Hepatocyte (in vitro differentiated cells): ENCODE data around the gene TMEM131L. TPM values are rescaled to one million over a fixed set of nuclear protein-coding genes. Genes with fewer than 3 reads are reported as not detected.

Source experiments
- DNase-seq: peaks from one replicate; pipeline ENCODE4 v3.0.0-alpha.2; 2016; ENCODE audit warnings: low spot score
- H2AFZ ChIP-seq: fragments of 200-600 bp; sonication (generic); 2 replicates; pipeline ENCODE4 v1.6.0; 2016; ENCODE audit warnings: antibody characterized with exemption, mild to moderate bottlenecking
- H3K27ac ChIP-seq: fragments of 200-600 bp; sonication (generic); 2 replicates; pipeline ENCODE4 v1.5.1; 2016; ENCODE audit warnings: mild to moderate bottlenecking
- H3K27me3 ChIP-seq: fragments of 200-600 bp; sonication (generic); 2 replicates; pipeline ENCODE4 v1.6.1; 2016
- H3K36me3 ChIP-seq: fragments of 200-600 bp; sonication (generic); replicated peaks from 2 replicates; pipeline ENCODE4 v1.5.1; 2016; ENCODE audit warnings: low read depth; ENCODE audit not compliant: insufficient read depth
- H3K4me1 ChIP-seq: fragments of 200-600 bp; sonication (generic); 2 replicates; pipeline ENCODE4 v1.5.1; 2016; ENCODE audit warnings: mild to moderate bottlenecking, moderate library complexity; ENCODE audit not compliant: insufficient read depth
- H3K4me2 ChIP-seq: fragments of 200-600 bp; sonication (generic); 2 replicates; pipeline ENCODE4 v1.6.0; 2016
- H3K4me3 ChIP-seq: fragments of 200-600 bp; sonication (generic); 2 replicates; pipeline ENCODE4 v1.5.1; 2016; ENCODE audit warnings: mild to moderate bottlenecking
- H3K79me2 ChIP-seq: fragments of 200-600 bp; sonication (generic); 2 replicates; pipeline ENCODE4 v1.6.0; 2017; ENCODE audit warnings: mild to moderate bottlenecking
- H3K9me2 ChIP-seq: fragments of 200-600 bp; sonication (generic); replicated peaks from 2 replicates; pipeline ENCODE4 v1.6.0; 2017; ENCODE audit warnings: mild to moderate bottlenecking; ENCODE audit not compliant: insufficient read depth
- H3K9me3 ChIP-seq: fragments of 200-600 bp; sonication (generic); 2 replicates; pipeline ENCODE4 v1.5.1; 2016; ENCODE audit warnings: low read depth, mild to moderate bottlenecking
- H4K20me1 ChIP-seq: fragments of 200-600 bp; sonication (generic); 2 replicates; pipeline ENCODE4 v1.6.0; 2016; ENCODE audit warnings: mild to moderate bottlenecking; ENCODE audit not compliant: insufficient read depth, poor library complexity, severe bottlenecking
- CTCF ChIP-seq: fragments of 200-600 bp; sonication (generic); IDR thresholded peaks from 2 replicates; pipeline ENCODE4 v1.5.1; 2016; ENCODE audit warnings: antibody characterized with exemption, mild to moderate bottlenecking; ENCODE audit not compliant: poor library complexity
- EZH2 ChIP-seq: fragments of 200-600 bp; sonication (generic); IDR thresholded peaks from 2 replicates; pipeline ENCODE4 v1.6.1; 2016; ENCODE audit warnings: antibody characterized with exemption, mild to moderate bottlenecking, borderline replicate concordance
- EZH2phosphoT487 ChIP-seq: fragments of 200-600 bp; sonication (generic); IDR thresholded peaks from one replicate; pipeline ENCODE4 v1.6.1; 2018; ENCODE audit warnings: antibody characterized with exemption, mild to moderate bottlenecking, low read depth, moderate library complexity; ENCODE audit not compliant: unreplicated experiment, severe bottlenecking
- WGBS: methylation state at CpG from one replicate; pipeline ENCODE4 v1.1.6; 2016; ENCODE audit warnings: low lambda C conversion rate; ENCODE audit errors: missing lambda C conversion rate; 5-methylcytosine and 5-hydroxymethylcytosine counted together
- polyA plus RNA-seq: library from polyadenylated mRNA; unstranded; fragments of >200 nt; fragmentation: Nextera tagmentation; extraction: Ambion mirVana; gene quantifications from 2 replicates; pipeline ENCODE4 v1.2.1, GENCODE V29; 2016
- total RNA-seq: library from RNA; depleted of rRNA; stranded (reverse); fragments of >200 nt; gene quantifications from 2 replicates; pipeline ENCODE4 v1.2.3, GENCODE V29; 2014

Gene TMEM131L
- total and polyA plus RNA-seq, 2 experiments from 2014 or later, result 6.3 to 10.5 TPM

- Histone ChIP-seq H3K27ac (no peak overlapping the region), H2AFZ (no peak overlapping the region), H3K4me1 (no peaks in the 10 kb centered on the region), H3K36me3 (no peaks in the 10 kb centered on the region), H4K20me1 (no peaks in the 10 kb centered on the region), H3K4me3 (no peak overlapping the region), H3K79me2 (peaks cover 2% of the 10 kb centered on the region), H3K4me2 (no peak overlapping the region), H3K9me2 (no peaks in the 10 kb centered on the region), H3K9me3 (no peaks in the 10 kb centered on the region), H3K27me3 (no peaks in the 10 kb centered on the region)
- TF ChIP-seq EZH2phosphoT487 (no peak), EZH2 (no peak), CTCF (no peak)
- WGBS, result 90% methylated on average over 7 of the region's 7 CpGs
- DNase-seq, result no peak
Observed at GRCh38 chr4:153510252-153511001, 44.3 kb downstream of the TMEM131L start.

GRCh38 chr4:153511104-153511503, 44.9 kb downstream of the TMEM131L start:
- Histone ChIP-seq H3K27ac (no peak overlapping the region), H3K9me3 (no peaks in the 10 kb centered on the region), H3K27me3 (no peaks in the 10 kb centered on the region), H3K79me2 (peaks cover 2% of the 10 kb centered on the region), H3K36me3 (no peaks in the 10 kb centered on the region), H3K4me3 (no peak overlapping the region), H3K4me1 (no peaks in the 10 kb centered on the region), H3K4me2 (no peak overlapping the region), H4K20me1 (no peaks in the 10 kb centered on the region), H3K9me2 (no peaks in the 10 kb centered on the region), H2AFZ (no peak overlapping the region)
- WGBS, result 96% methylated on average over 6 of the region's 6 CpGs
- DNase-seq, result no peak
- TF ChIP-seq EZH2 (no peak), EZH2phosphoT487 (no peak), CTCF (no peak)

- Histone ChIP-seq H3K4me3 (no peak overlapping the region), H3K9me3 (no peaks in the 10 kb centered on the region), H3K4me2 (no peak overlapping the region), H4K20me1 (no peaks in the 10 kb centered on the region), H3K79me2 (peaks cover 2% of the 10 kb centered on the region), H3K9me2 (no peaks in the 10 kb centered on the region), H2AFZ (no peak overlapping the region), H3K4me1 (no peaks in the 10 kb centered on the region), H3K27ac (no peak overlapping the region), H3K36me3 (no peaks in the 10 kb centered on the region), H3K27me3 (no peaks in the 10 kb centered on the region)
- TF ChIP-seq EZH2phosphoT487, result no peak
- TF ChIP-seq EZH2, result no peak
- TF ChIP-seq CTCF, result no peak
- DNase-seq, result no peak
- WGBS, result 78% methylated on average over 7 of the region's 7 CpGs
Observed at GRCh38 chr4:153512162-153512852, 46.1 kb downstream of the TMEM131L start.
